Neural cell (in vitro differentiated cells): ENCODE results near the gene PBX4. TPM values are rescaled to one million over a fixed set of nuclear protein-coding genes. Genes with fewer than 3 reads are reported as not detected.

ENCODE experiments used
- H2AFZ ChIP-seq: fragments of 200-600, 300-800 bp; sonication (generic), shearing (Covaris generic); 2 replicates; pipeline ENCODE4 v1.6.0; 2014; ENCODE audit warnings: low read depth, mild to moderate bottlenecking, antibody characterized with exemption, low read length, moderate library complexity
- H3F3A ChIP-seq: fragments of 200-600 bp; shearing (Covaris generic); 2 replicates; pipeline ENCODE4 v1.6.1; 2016; ENCODE audit warnings: mild to moderate bottlenecking, moderate library complexity, mixed read lengths, antibody characterized with exemption, low read length; ENCODE audit not compliant: insufficient read depth, poor library complexity, severe bottlenecking
- H3K27ac ChIP-seq: fragments of 200-600, 300-800 bp; sonication (generic), shearing (Covaris generic); 2 replicates; pipeline ENCODE4 v1.5.1; 2014; ENCODE audit warnings: mild to moderate bottlenecking, low read length, moderate library complexity
- H3K27me3 ChIP-seq: fragments of 300-800, 200-600 bp; sonication (generic), shearing (Covaris generic); 2 replicates; pipeline ENCODE4 v1.6.0; 2014; ENCODE audit warnings: mild to moderate bottlenecking, low read depth, low read length, moderate library complexity; ENCODE audit not compliant: insufficient read depth
- H3K36me3 ChIP-seq: fragments of 300-800, 200-600 bp; sonication (generic), shearing (Covaris generic); 2 replicates; pipeline ENCODE4 v1.5.1; 2014; ENCODE audit warnings: mild to moderate bottlenecking, antibody characterized with exemption, low read length, moderate library complexity; ENCODE audit not compliant: insufficient read depth
- H3K4me2 ChIP-seq: fragments of 300-800, 200-600 bp; sonication (generic), shearing (Covaris generic); 2 replicates; pipeline ENCODE4 v1.6.0; 2014; ENCODE audit warnings: mild to moderate bottlenecking, low read length
- H3K4me3 ChIP-seq: fragments of 300-800, 200-600 bp; sonication (generic), shearing (Covaris generic); 2 replicates; pipeline ENCODE4 v1.5.1; 2014; ENCODE audit warnings: mild to moderate bottlenecking, low read length, moderate library complexity
- H3K79me2 ChIP-seq: fragments of 200-600 bp; shearing (Covaris generic); replicated peaks from 2 replicates; pipeline ENCODE4 v1.6.0; 2014; ENCODE audit warnings: mild to moderate bottlenecking, low read length, moderate library complexity; ENCODE audit not compliant: insufficient read depth
- H3K9ac ChIP-seq: fragments of 300-800, 200-600 bp; sonication (generic), shearing (Covaris generic); 2 replicates; pipeline ENCODE4 v1.6.1; 2016; ENCODE audit warnings: mild to moderate bottlenecking, low read length, mixed read lengths
- H3K9me2 ChIP-seq: fragments of 200-600 bp; shearing (Covaris generic); 2 replicates; pipeline ENCODE4 v1.6.1; 2016; ENCODE audit warnings: mild to moderate bottlenecking, low read length, mixed read lengths; ENCODE audit not compliant: insufficient read depth
- H3K9me3 ChIP-seq: fragments of 200-600, 300-800 bp; sonication (generic), shearing (Covaris generic); 2 replicates; pipeline ENCODE4 v1.6.1; 2016; ENCODE audit warnings: mild to moderate bottlenecking, mixed run types, low read length, moderate library complexity, mixed read lengths
- H4K20me1 ChIP-seq: fragments of 200-600 bp; shearing (Covaris generic); 2 replicates; pipeline ENCODE4 v1.6.1; 2016; ENCODE audit warnings: mild to moderate bottlenecking, mixed run types; ENCODE audit not compliant: insufficient read depth
- CTCF ChIP-seq: fragments of 450-650 bp; IDR thresholded peaks from 2 replicates; pipeline ENCODE4 v1.5.1; 2014; ENCODE audit warnings: antibody characterized with exemption, mild to moderate bottlenecking, moderate library complexity; ENCODE audit not compliant: poor library complexity, severe bottlenecking
- EP300 ChIP-seq: fragments of 450-650 bp; conservative IDR thresholded peaks from 2 replicates; pipeline ENCODE4 v1.6.1; 2014; ENCODE audit warnings: antibody characterized with exemption, mild to moderate bottlenecking, moderate library complexity; ENCODE audit not compliant: poor library complexity, severe bottlenecking
- EZH2 ChIP-seq: fragments of 200-600, 300-800 bp; shearing (Covaris generic), sonication (generic); IDR thresholded peaks from 2 replicates; pipeline ENCODE4 v1.6.1; 2014; ENCODE audit warnings: antibody characterized with exemption, low read length, borderline replicate concordance, mild to moderate bottlenecking; ENCODE audit not compliant: insufficient read depth, poor library complexity, severe bottlenecking
- MXI1 ChIP-seq: fragments of 450-650 bp; conservative IDR thresholded peaks from 2 replicates; pipeline ENCODE4 v1.6.1; 2014; ENCODE audit warnings: antibody characterized with exemption, mild to moderate bottlenecking; ENCODE audit not compliant: poor library complexity, severe bottlenecking
- POLR2AphosphoS5 ChIP-seq: IDR thresholded peaks from 2 replicates; pipeline ENCODE4 v1.6.1; 2012
- RAD21 ChIP-seq: fragments of 450-650 bp; conservative IDR thresholded peaks from 2 replicates; pipeline ENCODE4 v1.6.1; 2014; ENCODE audit warnings: antibody characterized with exemption, mild to moderate bottlenecking, moderate library complexity
- REST ChIP-seq: IDR thresholded peaks from 2 replicates; pipeline ENCODE4 v1.6.1; 2012; ENCODE audit warnings: borderline replicate concordance
- SMC3 ChIP-seq: fragments of 450-650 bp; conservative IDR thresholded peaks from 2 replicates; pipeline ENCODE4 v1.6.1; 2014; ENCODE audit warnings: antibody characterized with exemption, mild to moderate bottlenecking, moderate library complexity; ENCODE audit not compliant: poor library complexity
- TAF1 ChIP-seq: IDR thresholded peaks from 2 replicates; pipeline ENCODE4 v1.6.1; 2012; ENCODE audit warnings: low read depth
- polyA plus RNA-seq: library from polyadenylated mRNA; depleted of rRNA; stranded (reverse); fragments of >200 nt; gene quantifications from 2 replicates; pipeline ENCODE4 v1.2.3, GENCODE V29; 2014

The PBX4 gene
- polyA plus RNA-seq, 1 donor from 2014 or later, result 7.5 TPM

GRCh38 chr19:19558636-19559035, 59.9 kb downstream of the PBX4 start:
- no peak overlapping the region for H2AFZ ChIP-seq
- no peaks in the 10 kb centered on the region for H3K27me3 ChIP-seq
- TF ChIP-seq EZH2 (no peak), TAF1 (no peak), POLR2AphosphoS5 (no peak), MXI1 (no peak), EP300 (no peak), SMC3 (no peak), REST (no peak), CTCF (no peak), RAD21 (no peak)
- H3F3A ChIP-seq, result no peaks in the 10 kb centered on the region
- no peak overlapping the region for H3K27ac ChIP-seq
- H3K79me2 ChIP-seq, result no peaks in the 10 kb centered on the region
- H3K4me3 ChIP-seq, result no peak overlapping the region
- no peak overlapping the region for H3K4me2 ChIP-seq
- H4K20me1 ChIP-seq, result no peaks in the 10 kb centered on the region
- H3K9me2 ChIP-seq, result no peaks in the 10 kb centered on the region
- H3K36me3 ChIP-seq, result no peaks in the 10 kb centered on the region
- no peaks in the 10 kb centered on the region for H3K9me3 ChIP-seq
- no peak overlapping the region for H3K9ac ChIP-seq

DNA sequence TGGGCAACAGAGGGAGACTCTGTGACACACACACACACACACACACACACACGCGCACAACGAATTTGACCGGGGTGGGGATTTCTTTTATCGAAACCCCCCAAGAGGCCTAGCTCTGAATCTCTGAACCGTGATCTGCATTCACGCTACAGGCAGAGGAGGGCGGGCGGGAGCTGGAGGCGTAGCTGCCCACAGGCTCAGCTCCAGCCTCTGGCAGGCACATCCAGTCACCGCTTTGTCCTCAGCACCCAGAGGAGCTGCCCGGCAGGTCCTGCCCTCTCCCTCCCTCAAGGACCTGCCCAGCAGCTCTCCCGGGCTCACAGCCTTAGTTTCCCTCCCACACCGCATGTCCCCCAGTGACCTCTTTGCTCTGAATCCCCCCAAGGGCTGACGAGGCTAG, 60.4 kb downstream of the PBX4 start:
- Histone ChIP-seq H2AFZ (no peak overlapping the region), H3K27ac (no peak overlapping the region), H3K9me3 (no peaks in the 10 kb centered on the region), H4K20me1 (no peaks in the 10 kb centered on the region), H3F3A (no peaks in the 10 kb centered on the region), H3K36me3 (no peaks in the 10 kb centered on the region), H3K9ac (no peak overlapping the region), H3K79me2 (no peaks in the 10 kb centered on the region), H3K9me2 (no peaks in the 10 kb centered on the region), H3K4me3 (no peak overlapping the region), H3K27me3 (no peaks in the 10 kb centered on the region), H3K4me2 (no peak overlapping the region)
- TF ChIP-seq SMC3 (no peak), POLR2AphosphoS5 (no peak), EP300 (no peak), REST (no peak), CTCF (no peak), EZH2 (no peak), MXI1 (no peak), RAD21 (no peak), TAF1 (no peak)
